RCC 7860 (cell line): ENCODE data around the gene WDHD1.
"Not testable (repeated sequence)": the region's sequence is repeated elsewhere in the genome, so short reads cannot be mapped to it uniquely, and the experiment has no call there.

Source experiments
- DNase-seq: peaks from one replicate; pipeline ENCODE4 v3.0.0-alpha.2; 2015; ENCODE audit warnings: low spot score
- FAIRE-seq: peaks from 2 replicates; lab custom pipeline; 2012; peaks lifted over from hg19 to GRCh38; lab: Jason Lieb, UNC

The WDHD1 gene

DNA sequence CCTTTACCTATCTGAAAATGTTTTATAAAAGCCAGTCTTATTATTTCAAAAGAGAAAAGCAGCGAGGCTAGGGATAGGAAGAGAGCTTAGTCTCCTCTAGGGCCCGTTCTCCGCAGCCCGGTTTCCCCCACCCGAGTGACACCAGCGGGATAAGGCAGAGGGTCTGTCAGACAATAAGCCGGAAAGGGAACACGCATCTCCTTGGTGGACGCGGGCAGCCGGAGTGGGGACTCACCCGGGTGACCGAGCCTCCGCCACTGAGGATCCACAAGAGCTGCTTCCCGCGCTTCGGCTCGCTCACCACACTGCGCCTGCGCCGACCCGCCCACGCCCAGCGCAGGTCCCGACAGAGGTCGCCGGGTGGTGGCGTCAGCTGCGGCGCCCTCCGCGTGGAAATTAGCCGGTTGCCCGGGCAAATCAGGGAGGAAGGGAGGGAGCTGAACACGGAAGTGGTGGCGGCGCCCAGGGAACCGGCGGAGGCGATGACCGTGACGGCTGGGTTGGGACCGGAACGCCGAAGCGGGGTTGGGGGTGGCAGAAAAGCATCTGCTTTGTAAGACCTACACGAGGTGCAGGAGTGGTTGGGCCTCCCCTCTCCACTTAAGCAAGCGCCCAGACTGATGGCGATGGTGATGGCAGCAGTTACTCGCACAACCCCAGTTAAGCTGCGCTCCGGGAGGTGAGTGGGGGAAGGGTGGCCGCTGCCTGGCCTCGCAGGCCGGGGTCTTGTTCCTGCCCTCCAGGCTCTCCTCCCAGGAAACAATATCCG, at the start of gene WDHD1, which contains the start of gene SOCS4:
Gene WDHD1, minus strand, starts transcription at position 307 of the 769 bp plus-strand sequence. CDS start 312 bp downstream, outside the sequence.
Gene SOCS4, plus strand, starts transcription at position 444 of the 769 bp plus-strand sequence. CDS start 15,806 bp downstream, outside the sequence.
- no peak for FAIRE-seq
- DNase-seq: peak; percentile 75

- FAIRE-seq (no peak), DNase-seq (no peak)
These were observed 48.8 kb upstream of the WDHD1 start for GRCh38 chr14:55075628-55076175.

DNA sequence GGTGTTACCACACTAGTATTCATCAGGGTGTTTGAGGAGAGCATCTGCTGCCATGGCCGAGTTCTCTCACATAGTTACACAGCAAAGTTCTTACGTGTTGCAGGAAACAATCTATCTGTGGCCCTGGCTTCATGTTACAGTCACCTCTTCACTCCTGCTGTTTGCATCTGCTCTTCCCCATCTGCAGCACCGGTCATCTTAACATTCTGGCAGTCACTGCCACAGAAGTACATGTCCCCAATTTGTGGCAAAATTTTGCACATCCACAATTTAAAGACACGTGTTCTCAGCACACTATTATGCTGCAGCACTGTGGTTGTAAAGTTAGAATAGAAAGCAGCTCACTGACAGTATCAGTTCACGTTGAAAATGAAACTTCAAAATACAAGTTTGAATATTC, 47.8 kb upstream of the WDHD1 start:
- no peak for DNase-seq
- no peak for FAIRE-seq

- FAIRE-seq (no peak), DNase-seq (no peak)
These were observed 47.0 kb upstream of the WDHD1 start for GRCh38 chr14:55073856-55074255.

DNA sequence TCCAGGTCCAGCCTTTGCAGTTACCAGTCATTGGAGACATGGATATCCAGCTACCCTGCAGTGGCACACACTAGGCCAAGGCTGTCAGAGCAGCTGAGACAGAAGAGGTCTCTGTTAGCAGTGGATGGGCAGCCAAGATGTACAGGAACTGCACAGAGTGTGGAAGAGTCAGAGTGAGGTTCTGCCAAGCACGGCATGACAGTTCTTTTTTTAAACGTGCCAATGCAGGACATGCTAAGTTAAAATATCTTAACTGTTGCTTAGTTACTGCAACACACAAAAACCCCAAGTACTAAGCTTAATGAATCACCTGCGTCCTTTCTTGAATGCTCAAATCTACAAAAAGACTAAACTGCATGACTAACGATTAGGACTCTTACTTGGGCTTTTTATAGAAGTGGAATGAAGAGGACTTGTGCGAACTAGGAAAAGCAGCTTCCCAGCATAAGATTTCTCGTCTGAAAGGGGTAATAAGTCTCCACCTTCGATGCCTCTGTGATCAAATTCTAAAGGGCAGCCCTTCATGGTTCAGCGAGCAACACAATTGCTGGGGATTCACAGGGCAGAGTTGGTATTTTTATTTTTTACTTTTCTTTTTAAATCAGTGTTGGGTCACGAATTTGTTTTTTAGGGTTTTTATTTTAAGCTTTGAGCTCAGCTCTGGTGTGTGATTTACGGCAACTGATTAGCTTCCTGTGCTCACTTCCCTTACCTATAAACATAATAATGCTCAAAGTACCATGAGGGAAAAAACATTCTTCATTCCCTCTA, 45.2 kb upstream of the WDHD1 start:
- FAIRE-seq: peak; percentile 40
- DNase-seq: peak; percentile 83

- FAIRE-seq (no peak), DNase-seq (peak; percentile 25)
These were observed 44.1 kb upstream of the WDHD1 start for GRCh38 chr14:55070981-55071411.

- no peak for FAIRE-seq
These were observed 39.3 kb upstream of the WDHD1 start for GRCh38 chr14:55066223-55066622.

DNA sequence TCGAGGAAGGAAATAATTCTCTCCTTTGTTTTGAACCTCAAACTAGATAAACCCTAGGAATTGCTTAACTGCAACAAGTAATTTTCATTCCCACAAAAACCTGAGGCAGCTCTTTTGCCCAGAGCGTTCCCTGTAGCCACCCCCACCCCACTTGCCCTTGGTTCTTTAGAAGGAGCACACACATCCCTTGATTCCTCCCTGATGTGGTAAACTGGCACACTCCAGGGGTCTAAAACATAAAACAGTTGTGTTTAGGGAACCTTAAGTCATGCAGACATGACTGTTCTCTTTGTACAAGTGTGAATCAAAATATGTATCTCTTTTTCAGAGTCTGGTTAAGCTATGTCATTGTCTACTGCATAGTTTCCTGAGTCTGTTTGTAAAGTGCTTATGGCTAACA, 38.5 kb upstream of the WDHD1 start:
- no peak for FAIRE-seq
- DNase-seq: no peak

More at GRCh38 chr14:55066223-55066622, 39.3 kb upstream of the WDHD1 start:
- no peak for DNase-seq

- not testable (repeated sequence) for DNase-seq, FAIRE-seq
These were observed 38.0 kb upstream of the WDHD1 start for GRCh38 chr14:55064896-55065295.

GRCh38 chr14:55062517-55063351, 35.8 kb upstream of the WDHD1 start:
- no peak for DNase-seq
- no peak for FAIRE-seq

DNA sequence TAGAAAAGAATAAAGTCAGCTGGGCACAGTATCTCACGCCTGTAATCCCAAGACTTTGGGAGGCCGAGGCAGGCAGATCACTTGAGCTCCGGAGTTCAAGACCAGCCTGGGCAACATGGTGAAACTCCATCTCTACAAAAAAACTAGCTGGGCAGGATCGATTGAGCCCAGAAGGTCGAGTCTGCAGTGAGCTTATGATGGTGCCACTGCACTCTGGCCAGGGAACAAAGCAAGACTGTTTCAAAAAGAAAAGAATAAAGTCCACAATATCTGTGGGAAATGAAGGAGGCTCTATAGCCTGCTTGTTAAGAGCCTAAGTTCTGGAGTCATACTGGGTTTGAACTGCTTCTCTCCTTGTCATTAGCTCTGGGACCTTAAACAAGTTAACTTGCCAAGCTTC, 32.4 kb upstream of the WDHD1 start:
- FAIRE-seq: no peak
- DNase-seq: no peak

GRCh38 chr14:55057919-55058318, 31.0 kb upstream of the WDHD1 start:
- DNase-seq (no peak), FAIRE-seq (no peak)

- DNase-seq (no peak), FAIRE-seq (no peak)
These were observed 27.2 kb upstream of the WDHD1 start for GRCh38 chr14:55054098-55054497.

DNA sequence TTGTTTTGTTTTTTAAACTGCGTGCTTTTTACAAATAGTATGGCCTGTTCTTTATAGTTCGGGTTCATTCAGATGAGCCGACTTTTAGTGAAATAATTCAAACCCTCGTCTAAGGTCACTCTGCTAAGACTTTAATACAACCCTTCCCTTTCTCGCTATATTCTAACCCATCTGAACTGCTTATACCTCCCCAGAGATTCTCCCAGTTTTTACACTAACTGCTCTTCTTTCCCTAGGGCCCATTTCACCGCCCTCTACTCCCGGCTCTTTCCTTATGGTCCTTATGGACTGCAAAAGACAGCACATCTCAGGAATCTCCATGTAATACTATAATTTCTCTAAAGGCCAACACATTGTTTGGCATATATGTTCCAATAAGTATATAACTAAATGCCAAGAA, 26.6 kb upstream of the WDHD1 start:
- FAIRE-seq (no peak), DNase-seq (no peak)

DNA sequence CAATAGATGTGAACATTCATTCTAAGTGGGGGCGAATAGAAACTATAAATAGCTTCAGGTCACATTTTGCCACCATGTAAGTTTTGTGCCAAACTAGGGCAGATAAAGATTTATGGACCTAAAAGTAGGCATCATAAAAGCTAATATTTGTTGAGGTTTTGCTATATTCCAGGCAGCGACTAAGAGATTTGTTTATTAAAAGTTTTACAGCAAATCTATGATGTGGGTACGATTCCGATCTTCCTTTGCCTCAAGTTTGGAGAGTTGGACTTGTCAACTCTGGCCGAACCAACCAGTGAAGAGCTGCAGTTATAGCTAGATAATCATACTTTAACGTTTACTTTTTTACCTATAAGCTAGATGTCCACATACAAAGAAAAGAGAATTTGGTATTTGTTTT, 26.1 kb upstream of the WDHD1 start:
- FAIRE-seq (no peak), DNase-seq (no peak)

- no peak for FAIRE-seq
- DNase-seq: no peak
These were observed 25.5 kb upstream of the WDHD1 start for GRCh38 chr14:55052269-55052930.

DNA sequence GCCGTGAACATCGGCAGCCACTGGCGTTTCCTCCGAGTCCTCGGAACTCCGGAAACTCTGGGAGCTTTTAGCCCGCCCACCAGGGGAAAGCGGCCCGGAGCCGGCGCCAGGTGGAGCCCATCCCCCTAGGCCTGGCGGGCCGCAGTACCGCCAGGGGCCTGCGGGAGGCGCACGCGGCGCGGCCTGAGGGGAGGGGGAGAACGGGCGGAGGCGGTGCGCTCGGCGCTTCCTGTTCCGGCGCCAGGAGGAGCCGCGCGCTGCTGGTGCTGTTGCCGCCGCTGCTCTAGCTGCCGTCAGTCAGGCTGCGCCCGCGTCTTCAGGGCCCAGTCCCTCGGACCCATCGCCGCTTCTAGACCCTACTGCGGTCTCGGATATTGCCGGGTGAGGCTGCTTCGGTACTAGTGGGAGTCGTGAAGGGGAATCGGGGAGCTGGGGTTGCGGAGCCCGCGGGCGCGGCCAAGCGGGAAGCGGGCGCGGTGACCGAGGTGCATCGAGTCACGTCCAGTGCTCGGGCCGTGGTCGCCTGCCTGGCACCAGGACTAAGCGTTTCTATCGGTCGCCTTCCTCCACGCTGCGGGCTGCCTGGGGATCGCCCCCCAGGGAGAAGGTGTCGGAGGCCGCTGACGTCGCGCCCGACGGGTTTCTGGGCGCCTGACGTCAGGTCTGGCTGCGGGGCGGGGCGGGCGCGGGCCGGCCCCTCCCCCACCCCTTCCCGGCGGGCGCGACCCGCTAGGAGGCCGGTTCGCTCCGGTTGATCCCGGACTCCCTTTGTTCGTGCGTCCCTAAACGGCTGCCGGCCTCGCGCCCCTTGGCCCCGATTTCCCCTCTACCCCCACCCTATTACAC, 24.7 kb upstream of the WDHD1 start, which contains the start of gene MAPK1IP1L:
Gene MAPK1IP1L, plus strand, starts transcription at position 225 of the 846 bp plus-strand sequence. CDS start 10,037 bp downstream, outside the sequence.
- no peak for FAIRE-seq
- DNase-seq: peak; percentile 75

DNA sequence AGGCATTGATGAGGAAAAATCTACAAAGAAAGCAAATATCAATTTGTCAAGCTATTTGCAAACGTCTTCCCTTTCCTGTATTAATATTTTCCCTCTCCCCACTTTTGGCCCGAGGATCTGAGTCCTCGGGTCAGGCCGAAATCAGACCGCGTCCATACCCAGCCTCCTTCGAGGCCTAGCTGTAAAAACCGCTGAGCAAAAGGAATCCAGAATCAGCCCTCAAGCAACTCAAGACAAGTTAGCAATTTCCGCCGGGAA, 24.2 kb upstream of the WDHD1 start:
- FAIRE-seq (no peak), DNase-seq (no peak)

DNA sequence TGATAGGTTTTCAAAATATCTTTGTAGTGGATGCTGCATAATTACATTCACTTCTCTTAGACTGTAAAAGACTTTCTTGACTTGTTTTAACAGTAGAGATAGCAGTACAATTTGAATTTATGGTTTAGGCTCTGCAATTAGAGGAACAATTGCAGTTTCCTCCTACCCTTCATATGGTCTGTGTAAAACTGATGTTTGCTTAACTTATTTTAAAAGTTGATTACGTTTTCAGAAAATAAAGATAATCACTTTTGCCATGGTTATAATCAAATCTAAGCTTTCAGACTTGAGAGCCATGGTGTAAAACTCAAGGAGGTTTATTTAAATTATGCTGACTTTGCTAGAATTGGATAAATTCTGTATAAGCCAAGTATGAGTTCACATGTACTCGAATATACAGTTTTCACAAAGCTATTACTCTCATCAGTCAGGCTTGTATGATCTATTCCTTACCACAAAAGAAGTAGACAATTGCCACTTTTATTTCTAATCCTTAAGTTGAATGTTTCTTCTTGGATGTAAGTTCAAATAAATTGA, 22.1 kb upstream of the WDHD1 start:
- DNase-seq (no peak), FAIRE-seq (no peak)
